ENCODE measurements around the gene SCMH1. TPM values are rescaled to one million over a fixed set of nuclear protein-coding genes. Genes with fewer than 3 reads are reported as not detected.

Gene SCMH1
- total RNA-seq, 1 experiment from 2014 or later, result 39.5 TPM

DNA sequence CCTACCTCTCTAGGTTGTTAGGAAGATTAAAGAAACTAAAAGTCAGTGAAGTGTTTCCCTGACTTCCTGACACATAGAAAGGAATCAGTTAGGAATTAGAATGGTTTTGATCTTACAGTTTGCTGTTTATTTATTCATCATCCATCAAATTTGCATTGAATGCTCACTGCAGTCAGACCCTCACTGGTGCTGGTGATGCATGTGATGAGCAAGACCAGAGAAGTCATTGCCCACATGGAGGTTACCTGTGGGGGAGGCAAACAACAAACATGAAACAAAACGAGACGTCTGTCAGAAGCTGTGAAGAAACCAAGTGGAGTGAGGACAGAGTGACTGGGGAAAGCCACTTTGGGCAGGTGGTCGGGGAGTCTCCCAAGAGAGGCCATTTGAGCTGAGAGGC, 256.2 kb downstream of the SCMH1 start:
- BruUV-seq (replicated peaks), result no TSS peak
- Histone ChIP-seq H3K4me1 (replicated peaks; ENCODE audit: insufficient read depth) (peaks cover 13% of the 10 kb centered on the region), H2AFZ (no peak overlapping the region), H3K4me2 (no peak overlapping the region), H3F3A (ENCODE audit: insufficient read depth, low read depth) (peaks cover 15% of the 10 kb centered on the region; the same call in 1 of the 2 replicates), H4K20me1 (ENCODE audit: insufficient read depth) (peaks cover 29% of the 10 kb centered on the region), H3K9me3 (ENCODE audit: insufficient read depth, low read depth) (no peaks in the 10 kb centered on the region), H3K4me3 (no peak overlapping the region), H3K27me3 (ENCODE audit: insufficient read depth, low read depth) (no peaks in the 10 kb centered on the region), H3K79me2 (ENCODE audit: low read depth) (peaks cover 51% of the 10 kb centered on the region), H3K9me2 (ENCODE audit: insufficient read depth) (no peaks in the 10 kb centered on the region), H3K27ac (no peak overlapping the region), H3K36me3 (ENCODE audit: low read depth) (peaks cover 77% of the 10 kb centered on the region)
- POLR2A ChIA-PET (ENCODE audit: unreplicated experiment), result interaction anchor here (0.6 kb wide), 1 partner anchor 8 kb away, joined by 4 read pairs; no protein-coding TSS in a partner anchor
- no peak for DNase-seq
- TF ChIP-seq EZH2 (IDR thresholded peaks at IDR 0.05; ENCODE audit: low read depth), result no peak
- TF ChIP-seq, protein P1, sequence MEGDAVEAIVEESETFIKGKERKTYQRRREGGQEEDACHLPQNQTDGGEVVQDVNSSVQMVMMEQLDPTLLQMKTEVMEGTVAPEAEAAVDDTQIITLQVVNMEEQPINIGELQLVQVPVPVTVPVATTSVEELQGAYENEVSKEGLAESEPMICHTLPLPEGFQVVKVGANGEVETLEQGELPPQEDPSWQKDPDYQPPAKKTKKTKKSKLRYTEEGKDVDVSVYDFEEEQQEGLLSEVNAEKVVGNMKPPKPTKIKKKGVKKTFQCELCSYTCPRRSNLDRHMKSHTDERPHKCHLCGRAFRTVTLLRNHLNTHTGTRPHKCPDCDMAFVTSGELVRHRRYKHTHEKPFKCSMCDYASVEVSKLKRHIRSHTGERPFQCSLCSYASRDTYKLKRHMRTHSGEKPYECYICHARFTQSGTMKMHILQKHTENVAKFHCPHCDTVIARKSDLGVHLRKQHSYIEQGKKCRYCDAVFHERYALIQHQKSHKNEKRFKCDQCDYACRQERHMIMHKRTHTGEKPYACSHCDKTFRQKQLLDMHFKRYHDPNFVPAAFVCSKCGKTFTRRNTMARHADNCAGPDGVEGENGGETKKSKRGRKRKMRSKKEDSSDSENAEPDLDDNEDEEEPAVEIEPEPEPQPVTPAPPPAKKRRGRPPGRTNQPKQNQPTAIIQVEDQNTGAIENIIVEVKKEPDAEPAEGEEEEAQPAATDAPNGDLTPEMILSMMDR (conservative IDR thresholded peaks at IDR 0.05), result no peak
- intact Hi-C loops (cut with micrococcal nuclease; ENCODE audit: unreplicated experiment), result no loop called here
- CTCF ChIA-PET, result no interaction called here

DNA sequence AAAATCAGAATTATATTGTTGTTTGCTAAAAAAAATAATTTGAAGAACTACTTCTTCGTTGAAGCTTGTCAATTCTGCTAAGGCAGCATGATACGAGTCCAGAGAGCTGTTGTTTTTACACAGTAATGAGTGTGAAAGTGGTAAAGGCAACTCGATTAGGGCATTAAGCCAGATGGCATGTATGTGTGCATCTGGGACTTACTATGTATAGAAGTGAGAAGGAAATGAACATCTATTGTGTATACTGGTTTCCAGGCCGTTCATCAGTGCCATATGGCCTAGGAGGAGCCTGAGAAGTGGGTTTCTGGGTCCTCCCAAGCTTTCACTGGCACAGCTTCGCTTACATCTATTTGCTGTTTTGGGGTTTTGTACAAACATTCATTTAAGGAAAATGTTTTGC, 256.9 kb downstream of the SCMH1 start:
- Histone ChIP-seq H3K4me1 (replicated peaks; ENCODE audit: insufficient read depth) (peaks cover 16% of the 10 kb centered on the region), H3K27ac (no peak overlapping the region), H3K4me3 (no peak overlapping the region), H3F3A (ENCODE audit: insufficient read depth, low read depth) (peaks cover 13% of the 10 kb centered on the region; the same call in 1 of the 2 replicates), H3K36me3 (ENCODE audit: low read depth) (peaks cover 72% of the 10 kb centered on the region), H3K4me2 (no peak overlapping the region), H4K20me1 (ENCODE audit: insufficient read depth) (peaks cover 31% of the 10 kb centered on the region), H2AFZ (no peak overlapping the region), H3K9me2 (ENCODE audit: insufficient read depth) (no peaks in the 10 kb centered on the region), H3K9me3 (ENCODE audit: insufficient read depth, low read depth) (no peaks in the 10 kb centered on the region), H3K27me3 (ENCODE audit: insufficient read depth, low read depth) (no peaks in the 10 kb centered on the region), H3K79me2 (ENCODE audit: low read depth) (peaks cover 58% of the 10 kb centered on the region)
- DNase-seq, result no peak
- CTCF ChIA-PET, result interaction anchor here (0.6 kb wide), 1 partner anchor 13 kb away, joined by 11 read pairs; no protein-coding TSS in a partner anchor
- TF ChIP-seq EZH2 (IDR thresholded peaks at IDR 0.05; ENCODE audit: low read depth), result no peak
- BruUV-seq (replicated peaks), result no TSS peak
- intact Hi-C loops (cut with micrococcal nuclease; ENCODE audit: unreplicated experiment), result no loop called here
- POLR2A ChIA-PET (ENCODE audit: unreplicated experiment), result no interaction called here

DNA sequence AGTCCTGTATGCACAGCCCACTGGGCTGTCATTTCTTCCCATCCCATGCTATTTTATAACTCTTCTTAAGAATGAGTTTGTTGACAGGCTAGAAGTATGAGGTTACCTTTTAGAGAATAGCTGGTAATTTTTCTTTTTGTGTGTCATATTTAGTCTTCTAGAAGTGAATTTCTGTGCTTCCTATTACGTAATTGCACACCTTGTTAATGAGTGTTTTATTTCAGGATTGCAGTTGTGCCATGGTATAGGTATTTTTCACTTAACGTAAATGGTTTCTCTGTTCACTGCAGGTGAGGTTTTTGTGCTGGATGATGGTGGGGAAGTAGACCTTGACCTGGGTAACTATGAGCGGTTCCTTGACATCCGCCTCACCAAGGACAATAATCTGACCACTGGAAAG, 257.6 kb downstream of the SCMH1 start:
- Histone ChIP-seq H3K27ac (no peak overlapping the region), H3K79me2 (ENCODE audit: low read depth) (peaks cover 59% of the 10 kb centered on the region), H3K9me2 (ENCODE audit: insufficient read depth) (no peaks in the 10 kb centered on the region), H3K4me1 (replicated peaks; ENCODE audit: insufficient read depth) (peaks cover 16% of the 10 kb centered on the region), H3K36me3 (ENCODE audit: low read depth) (peaks cover 66% of the 10 kb centered on the region), H3K4me3 (no peak overlapping the region), H4K20me1 (ENCODE audit: insufficient read depth) (peaks cover 31% of the 10 kb centered on the region), H3K9me3 (ENCODE audit: insufficient read depth, low read depth) (no peaks in the 10 kb centered on the region), H3F3A (ENCODE audit: insufficient read depth, low read depth) (peaks cover 6% of the 10 kb centered on the region; the same call in 1 of the 2 replicates), H2AFZ (no peak overlapping the region), H3K4me2 (no peak overlapping the region), H3K27me3 (ENCODE audit: insufficient read depth, low read depth) (no peaks in the 10 kb centered on the region)
- no TSS peak for BruUV-seq (replicated peaks)
- no peak for DNase-seq
- intact Hi-C loops (cut with micrococcal nuclease; ENCODE audit: unreplicated experiment), result no loop called here
- TF ChIP-seq, protein P1 (conservative IDR thresholded peaks at IDR 0.05), result no peak
- no peak for TF ChIP-seq EZH2 (IDR thresholded peaks at IDR 0.05; ENCODE audit: low read depth)
- POLR2A ChIA-PET (ENCODE audit: unreplicated experiment), result interaction anchor here (0.6 kb wide), 1 partner anchor 125 kb away, joined by 5 read pairs; no protein-coding TSS in a partner anchor
- CTCF ChIA-PET, result no interaction called here

DNA sequence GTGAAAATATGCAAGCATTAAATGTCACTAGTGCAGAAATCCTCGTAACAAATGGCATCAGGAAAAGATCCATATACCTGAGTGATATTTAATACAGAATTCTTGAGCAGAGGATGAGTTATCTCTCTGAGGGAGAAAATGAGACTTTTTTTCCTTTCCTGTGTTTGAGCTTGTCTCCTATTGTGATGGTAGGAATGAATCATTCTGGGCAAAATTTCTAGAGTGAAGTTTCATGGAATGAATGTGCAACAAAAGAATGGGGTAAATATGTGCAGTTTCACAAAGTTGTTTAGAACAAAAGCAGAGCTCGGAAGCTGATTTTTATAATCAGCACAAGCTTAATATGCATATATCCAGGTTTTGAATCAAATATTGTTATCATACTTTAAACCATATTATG, 258.0 kb downstream of the SCMH1 start:
- CTCF ChIA-PET, result no interaction called here
- intact Hi-C loops (cut with micrococcal nuclease; ENCODE audit: unreplicated experiment), result no loop called here

More for the DNA sequence above, 258.0 kb downstream of the SCMH1 start:
- H3K27me3 ChIP-seq (ENCODE audit: insufficient read depth, low read depth), result no peaks in the 10 kb centered on the region
- H3K79me2 ChIP-seq (ENCODE audit: low read depth), result peaks cover 59% of the 10 kb centered on the region
- TF ChIP-seq, protein P1 (conservative IDR thresholded peaks at IDR 0.05), result no peak
- TF ChIP-seq EZH2 (IDR thresholded peaks at IDR 0.05; ENCODE audit: low read depth), result no peak
- H3K4me3 ChIP-seq, result no peak overlapping the region
- no peaks in the 10 kb centered on the region for H3K9me3 ChIP-seq (ENCODE audit: insufficient read depth, low read depth)
- no peak for DNase-seq
- H3F3A ChIP-seq (ENCODE audit: insufficient read depth, low read depth), result 0 out of 2 replicates have a peak, but pooled peaks cover 6% of the 10 kb centered on the region
- no peak overlapping the region for H2AFZ ChIP-seq
- H3K9me2 ChIP-seq (ENCODE audit: insufficient read depth), result no peaks in the 10 kb centered on the region
- peaks cover 31% of the 10 kb centered on the region for H4K20me1 ChIP-seq (ENCODE audit: insufficient read depth)
- peaks cover 19% of the 10 kb centered on the region for H3K4me1 ChIP-seq (replicated peaks; ENCODE audit: insufficient read depth)
- H3K36me3 ChIP-seq (ENCODE audit: low read depth), result peaks cover 61% of the 10 kb centered on the region
- no peak overlapping the region for H3K4me2 ChIP-seq
- BruUV-seq (replicated peaks), result no TSS peak
- POLR2A ChIA-PET (ENCODE audit: unreplicated experiment), result no interaction called here
- no peak overlapping the region for H3K27ac ChIP-seq
